HG03060 (cell line): ENCODE data around the gene OSCAR.
"Not testable (repeated sequence)": the region's sequence is repeated elsewhere in the genome, so short reads cannot be mapped to it uniquely, and the experiment has no call there.

Experiments
- ATAC-seq: cut with Tn5 transposase; IDR thresholded peaks from one replicate; pipeline ENCODE4 v1.9.1; 2021; ENCODE audit warnings: low read depth, moderate number of reproducible peaks; ENCODE audit not compliant: unreplicated experiment

The OSCAR gene

DNA sequence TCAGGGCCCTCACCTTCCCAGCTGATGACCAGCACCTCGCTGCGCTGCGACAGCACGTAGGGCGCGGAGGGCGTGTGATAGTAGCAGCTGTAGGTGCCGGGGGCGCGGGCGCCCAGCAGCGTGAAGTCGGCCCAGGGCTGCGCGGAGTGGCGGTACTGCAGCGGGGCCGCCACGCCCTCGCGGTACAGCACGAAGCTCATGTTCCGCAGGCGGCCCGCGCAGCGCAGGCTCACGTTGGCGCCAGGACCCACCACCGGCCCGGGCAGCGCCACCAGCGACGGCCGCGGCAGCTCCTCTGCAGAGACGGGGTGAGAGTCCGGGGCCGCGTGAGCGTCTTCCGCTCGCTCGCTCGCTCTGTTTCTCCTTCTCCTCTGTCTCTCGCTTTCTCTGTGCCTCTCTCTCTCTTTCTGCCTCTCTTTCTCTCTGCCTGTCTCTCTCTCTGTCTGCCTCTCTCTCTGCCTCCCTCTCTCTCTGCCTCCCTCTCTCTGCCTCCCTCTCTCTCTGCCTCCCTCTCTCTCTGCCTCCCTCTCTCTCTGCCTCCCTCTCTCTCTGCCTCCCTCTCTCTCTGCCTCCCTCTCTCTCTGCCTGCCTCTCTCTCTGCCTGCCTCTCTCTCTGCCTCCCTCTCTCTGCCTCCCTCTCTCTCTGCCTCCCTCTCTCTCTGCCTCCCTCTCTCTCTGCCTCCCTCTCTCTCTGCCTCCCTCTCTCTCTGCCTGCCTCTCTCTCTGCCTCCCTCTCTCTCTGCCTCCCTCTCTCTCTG lies 4.6 kb downstream of the OSCAR start:
- not testable (repeated sequence) for ATAC-seq

DNA sequence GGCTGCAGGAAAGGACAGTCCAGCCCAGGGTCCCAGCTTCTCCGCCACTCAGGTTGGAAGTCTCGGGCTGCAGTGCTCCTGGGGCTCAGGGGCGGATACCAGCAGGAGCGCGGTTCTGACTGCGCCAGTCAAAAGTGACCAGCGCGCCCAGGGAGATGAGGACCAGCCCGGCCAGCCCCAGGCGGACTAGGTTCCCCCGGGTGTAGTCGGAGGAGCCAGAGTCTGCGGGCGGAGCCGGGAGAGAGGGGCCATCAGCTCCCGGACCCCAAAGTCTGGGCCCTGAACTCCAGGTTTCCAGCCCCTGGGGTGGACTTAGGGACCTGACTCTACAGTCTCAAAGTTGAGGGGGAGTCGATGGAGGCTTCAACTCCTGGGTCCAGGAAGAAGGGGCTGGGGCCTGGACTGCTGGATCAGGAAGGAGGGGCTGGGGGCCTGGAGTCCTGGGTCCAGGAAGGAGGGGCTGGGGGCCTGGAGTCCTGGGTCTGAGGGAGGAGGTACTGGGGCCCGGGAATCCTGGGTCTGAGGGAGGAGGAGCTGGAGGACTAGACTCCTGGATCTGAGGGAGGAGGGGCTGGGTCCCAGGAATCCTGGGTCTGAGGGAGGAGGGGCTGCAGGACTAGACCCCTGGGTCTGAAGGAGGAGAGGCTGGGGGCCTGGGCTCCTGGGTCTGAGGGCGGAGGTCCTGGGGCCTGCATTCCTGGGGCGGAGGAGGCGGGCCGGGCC lies 5.3 kb downstream of the OSCAR start:
- no peak for ATAC-seq

DNA sequence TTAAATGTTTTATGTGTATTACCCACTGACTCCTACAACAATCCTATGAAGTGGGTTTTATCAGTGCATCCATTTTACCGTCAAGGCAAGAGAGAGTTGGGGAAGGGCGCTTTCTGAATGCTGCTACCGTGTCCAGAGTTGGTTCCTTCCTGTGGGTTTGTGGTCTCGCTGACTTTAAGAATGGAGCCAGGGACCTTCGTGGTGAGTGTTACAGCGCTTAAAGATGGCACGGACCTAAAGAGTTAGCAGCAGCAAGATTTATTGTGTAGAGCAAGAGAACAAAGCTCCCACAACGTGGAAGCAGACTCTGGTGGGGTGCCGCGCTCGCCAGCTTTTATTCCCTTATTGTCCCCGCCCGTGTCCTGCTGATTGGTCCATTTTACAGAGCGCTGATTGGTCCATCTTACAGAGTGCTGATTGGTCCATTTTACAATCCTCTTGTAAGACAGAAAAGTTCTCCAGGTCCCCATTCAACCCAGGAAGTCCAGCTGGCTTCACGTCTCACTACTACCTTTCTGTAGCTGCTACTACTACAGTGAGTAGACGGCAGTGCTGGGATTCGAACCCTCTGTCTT lies 6.1 kb downstream of the OSCAR start:
- no peak for ATAC-seq

DNA sequence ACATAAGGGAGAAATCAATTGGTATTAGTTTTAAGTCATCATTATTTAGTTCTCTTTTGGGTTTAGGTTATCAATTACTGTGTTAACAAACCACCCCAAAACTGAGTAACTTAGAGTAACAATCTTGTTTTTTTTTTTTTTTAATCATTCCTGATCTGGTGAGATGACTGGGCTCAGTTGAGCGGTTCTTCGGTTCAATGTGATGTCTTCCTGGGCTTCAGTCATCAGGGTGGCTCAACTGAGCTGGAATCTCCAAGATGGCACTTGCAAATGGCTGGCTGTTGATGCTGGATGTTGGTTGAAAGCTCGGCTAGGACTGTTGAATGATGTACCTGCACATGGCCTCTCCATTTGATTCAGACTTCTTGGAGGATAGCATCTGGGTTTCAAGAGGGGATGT lies 16.2 kb downstream of the OSCAR start:
- no peak for ATAC-seq

DNA sequence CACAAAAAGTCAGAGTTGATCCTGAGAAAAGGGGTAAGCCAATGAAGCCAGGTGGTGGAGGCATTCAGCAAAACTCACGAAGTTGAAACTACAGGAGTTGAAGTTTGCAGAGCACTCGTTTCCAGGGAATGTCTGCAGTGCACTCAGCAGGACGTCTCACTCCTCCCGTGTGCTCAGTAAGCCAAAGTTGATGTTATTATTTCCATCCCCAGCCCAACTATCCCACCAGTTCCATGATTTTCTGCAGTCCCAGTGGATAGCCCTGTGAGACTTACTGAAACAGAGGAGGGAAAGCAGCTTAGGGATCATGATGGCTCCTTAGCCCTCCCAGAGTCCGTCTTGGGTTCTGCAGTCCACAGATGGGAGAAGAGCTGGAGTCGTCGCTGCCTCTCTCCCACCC lies 19.6 kb downstream of the OSCAR start, which contains the start of gene TARM1:
Gene TARM1, minus strand, starts transcription at position 334 of the 400 bp plus-strand sequence. Its CDS starts 25 bp downstream, at position 309.
- ATAC-seq, result no peak

DNA sequence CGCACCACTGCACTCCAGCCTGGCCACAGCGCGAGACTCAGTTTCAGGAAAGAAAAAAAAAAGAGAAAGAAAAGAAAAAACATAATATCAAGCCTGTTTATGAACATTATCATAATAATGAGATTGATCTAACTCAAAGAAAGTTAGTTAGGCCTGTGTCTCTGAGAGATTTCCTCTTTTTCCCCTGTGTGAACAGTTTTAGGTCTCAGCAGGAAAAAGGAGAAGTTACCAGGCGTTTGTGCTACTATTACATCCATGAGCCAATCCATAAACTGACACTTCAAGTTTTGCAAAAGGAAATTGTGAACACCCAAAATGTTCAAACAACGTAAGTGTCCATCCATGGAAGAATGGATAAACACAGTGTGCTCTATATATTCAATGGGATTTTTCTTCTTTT lies 23.3 kb downstream of the OSCAR start:
- ATAC-seq, result no peak

DNA sequence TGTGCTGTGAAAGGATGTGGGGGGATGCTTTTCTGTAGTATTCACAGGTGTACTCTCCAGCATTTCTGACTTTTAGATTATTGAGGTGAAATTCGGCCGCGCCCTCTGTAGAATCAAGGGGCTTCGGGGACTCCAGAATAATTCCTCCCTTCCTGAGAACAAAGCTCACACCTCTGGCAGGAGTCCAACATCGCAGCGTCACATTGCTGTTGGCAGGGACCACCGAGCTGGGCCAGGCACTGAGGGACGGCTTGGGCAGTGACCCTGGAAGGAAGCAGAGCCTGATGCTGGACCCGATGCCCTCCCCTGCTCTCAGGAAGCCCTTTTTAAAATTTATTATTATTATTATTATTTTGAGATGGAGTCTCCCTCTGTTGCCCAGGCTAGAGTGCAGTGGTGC lies 25.8 kb downstream of the OSCAR start:
- no peak for ATAC-seq

DNA sequence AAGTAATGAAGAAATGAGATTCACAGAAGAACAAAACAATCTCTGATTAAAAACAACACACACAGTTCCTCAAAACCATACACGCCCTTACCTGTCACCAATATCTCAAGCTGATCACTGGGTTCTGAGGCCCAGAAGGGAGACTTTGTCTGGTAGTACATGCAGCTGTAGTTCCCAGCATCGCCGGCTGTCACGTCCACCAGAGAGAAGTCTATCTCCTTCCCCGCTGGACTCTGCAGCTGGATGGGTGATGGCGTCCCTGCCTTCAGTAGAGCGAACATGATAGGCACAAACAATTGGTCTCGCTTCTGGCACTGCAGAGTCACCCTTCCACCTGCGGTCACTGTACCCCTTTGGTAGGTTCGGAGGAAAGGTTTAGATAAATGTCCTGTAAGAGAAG lies 26.8 kb downstream of the OSCAR start:
- no peak for ATAC-seq

DNA sequence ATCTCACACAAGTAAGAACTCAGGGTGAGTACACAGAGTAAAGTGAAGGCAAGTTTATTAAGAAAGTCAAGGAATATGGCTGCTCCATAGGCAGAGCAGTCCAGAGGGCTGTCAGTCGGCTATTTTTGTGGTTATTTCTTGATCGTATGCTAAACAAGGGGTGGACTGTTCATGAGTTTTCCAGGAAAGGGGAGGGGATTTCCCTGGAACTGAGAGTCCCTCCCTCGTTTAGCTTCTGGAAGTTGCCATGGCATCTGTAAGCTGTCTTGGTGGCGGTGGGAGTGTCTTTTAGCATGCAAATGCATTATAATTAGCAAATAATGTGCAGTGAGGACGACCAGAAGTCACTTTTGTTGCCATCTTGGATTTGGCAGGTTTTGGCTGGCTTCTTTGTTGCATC lies 31.1 kb downstream of the OSCAR start:
- no peak for ATAC-seq

DNA sequence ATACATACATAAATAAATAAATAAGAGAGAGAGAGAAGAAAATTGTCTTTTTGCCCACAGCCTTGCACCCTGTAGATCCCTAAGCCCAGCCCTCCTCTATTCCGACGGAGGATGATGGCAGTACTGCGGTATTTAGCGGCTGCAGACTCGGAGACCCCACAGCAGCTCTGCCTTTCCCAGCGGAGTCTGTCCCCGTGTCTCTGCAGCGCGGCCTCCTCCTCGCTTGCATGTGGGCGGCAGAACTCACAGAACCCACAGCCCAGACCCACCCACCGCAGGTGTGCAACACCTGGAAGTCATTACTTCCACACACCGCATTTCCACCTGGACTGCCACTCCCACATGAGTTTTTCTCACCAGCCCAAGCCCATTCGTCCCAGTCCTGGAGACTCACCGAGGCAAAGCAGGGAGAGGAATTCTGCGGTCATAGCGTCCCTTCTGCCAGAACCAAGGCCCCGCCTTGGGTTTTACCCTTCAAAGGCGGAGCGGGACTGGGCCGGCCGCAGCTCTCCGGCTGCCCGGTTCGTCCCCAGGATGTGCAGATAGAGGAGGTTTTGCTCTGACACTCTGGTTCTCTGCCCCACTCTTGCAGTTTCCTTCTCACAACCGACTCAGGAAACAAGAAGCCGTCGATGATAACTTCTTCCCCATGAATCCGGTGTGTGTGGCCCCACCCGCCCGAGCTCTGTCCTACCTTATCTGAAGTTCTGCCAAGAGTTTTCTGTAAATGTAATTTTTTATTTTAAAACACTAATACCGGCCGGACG lies 37.1 kb downstream of the OSCAR start, which contains the start of gene VSTM1:
Gene VSTM1, minus strand, starts transcription at position 548 of the 767 bp plus-strand sequence. Its CDS starts 120 bp downstream, at position 428.
- ATAC-seq, result no peak

DNA sequence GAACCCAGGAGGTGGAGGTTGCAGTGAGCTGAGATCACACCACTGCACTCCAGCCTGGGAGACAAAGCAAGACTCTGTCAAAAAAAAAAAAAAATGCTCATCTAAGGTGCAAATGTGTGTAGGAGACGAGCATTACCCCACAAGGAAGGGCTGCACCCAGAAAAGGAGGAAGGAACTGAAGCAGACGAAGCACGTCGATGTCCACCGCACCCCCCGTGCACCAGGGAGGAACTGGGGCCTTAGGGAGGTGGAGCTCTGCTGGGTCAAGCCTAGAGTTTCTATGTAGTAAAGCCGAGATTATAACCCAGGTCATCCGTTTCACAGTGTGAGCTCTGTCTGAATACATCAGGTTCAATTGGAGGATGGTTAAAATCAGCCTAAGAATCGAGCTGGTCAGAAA lies 38.0 kb downstream of the OSCAR start:
- ATAC-seq, result no peak

DNA sequence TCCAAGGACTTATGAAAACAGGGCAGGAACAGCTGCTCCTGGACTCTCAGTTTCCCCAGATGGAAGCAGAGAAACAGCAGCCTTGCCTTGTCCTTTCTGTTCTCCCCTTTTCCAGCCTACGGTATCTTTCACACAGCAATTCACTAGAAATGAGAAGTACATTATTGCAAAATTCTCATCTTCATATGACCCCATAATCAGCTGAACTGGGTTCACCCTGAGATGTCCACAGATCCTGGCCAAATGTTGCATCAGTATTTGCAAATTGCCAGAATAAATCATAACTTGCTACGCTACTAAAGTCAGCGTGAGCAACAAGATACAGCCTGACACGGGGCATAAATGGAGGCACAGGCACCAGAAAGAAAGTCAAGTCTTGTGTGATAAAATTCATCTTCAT lies 53.0 kb downstream of the OSCAR start:
- no peak for ATAC-seq

DNA sequence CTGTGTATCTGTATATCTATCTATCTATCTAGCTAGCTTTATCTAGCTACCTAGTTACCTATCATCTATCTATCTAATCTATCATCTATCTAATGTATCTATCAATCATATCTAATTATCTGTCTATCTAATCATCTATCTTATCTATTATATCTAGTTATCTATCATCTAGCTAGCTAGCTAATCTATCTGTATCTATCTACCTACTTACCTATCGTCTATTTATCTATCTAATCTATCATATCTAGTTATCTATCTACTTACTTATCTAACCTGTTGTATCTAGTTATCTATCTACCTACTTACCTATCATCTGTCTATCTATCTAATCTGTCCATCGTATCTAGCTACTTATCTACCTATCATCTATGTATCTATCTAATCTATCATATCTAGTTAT lies 54.8 kb downstream of the OSCAR start:
- no peak for ATAC-seq
